Measurements from ENCODE around the gene KIF4A.

DNA sequence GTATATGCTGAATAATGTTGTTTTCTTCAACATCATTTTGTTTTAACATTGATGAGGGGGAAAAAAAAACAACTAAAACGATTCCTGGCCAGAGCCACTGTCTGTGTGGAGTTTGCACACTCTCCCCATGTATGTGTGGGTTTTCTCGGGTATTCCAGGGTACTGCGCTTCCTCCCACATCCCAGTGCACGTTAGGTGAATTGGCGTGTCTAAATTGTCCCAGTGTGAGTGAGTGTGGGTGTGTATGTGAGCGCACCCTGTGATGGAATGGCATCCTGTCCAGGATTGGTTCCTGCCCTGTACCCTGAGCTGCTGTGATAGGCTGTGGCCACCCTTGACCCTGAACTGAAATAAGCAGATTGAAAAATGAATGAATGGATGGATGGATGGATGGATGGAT, 152.3 kb downstream of the KIF4A start:
- TF ChIP-seq, protein P1, sequence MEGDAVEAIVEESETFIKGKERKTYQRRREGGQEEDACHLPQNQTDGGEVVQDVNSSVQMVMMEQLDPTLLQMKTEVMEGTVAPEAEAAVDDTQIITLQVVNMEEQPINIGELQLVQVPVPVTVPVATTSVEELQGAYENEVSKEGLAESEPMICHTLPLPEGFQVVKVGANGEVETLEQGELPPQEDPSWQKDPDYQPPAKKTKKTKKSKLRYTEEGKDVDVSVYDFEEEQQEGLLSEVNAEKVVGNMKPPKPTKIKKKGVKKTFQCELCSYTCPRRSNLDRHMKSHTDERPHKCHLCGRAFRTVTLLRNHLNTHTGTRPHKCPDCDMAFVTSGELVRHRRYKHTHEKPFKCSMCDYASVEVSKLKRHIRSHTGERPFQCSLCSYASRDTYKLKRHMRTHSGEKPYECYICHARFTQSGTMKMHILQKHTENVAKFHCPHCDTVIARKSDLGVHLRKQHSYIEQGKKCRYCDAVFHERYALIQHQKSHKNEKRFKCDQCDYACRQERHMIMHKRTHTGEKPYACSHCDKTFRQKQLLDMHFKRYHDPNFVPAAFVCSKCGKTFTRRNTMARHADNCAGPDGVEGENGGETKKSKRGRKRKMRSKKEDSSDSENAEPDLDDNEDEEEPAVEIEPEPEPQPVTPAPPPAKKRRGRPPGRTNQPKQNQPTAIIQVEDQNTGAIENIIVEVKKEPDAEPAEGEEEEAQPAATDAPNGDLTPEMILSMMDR (IDR thresholded peaks at IDR 0.05; ENCODE audit: low read depth, low read length, poor library complexity, severe bottlenecking) = no peak
- no peak for TF ChIP-seq EZH2phosphoT487 (IDR thresholded peaks at IDR 0.05; ENCODE audit: borderline replicate concordance, low read length)

Data from DOHH2 (cell line).